ENCODE data around the gene HSPBP1. TPM values are rescaled to one million over a fixed set of nuclear protein-coding genes. Genes with fewer than 3 reads are reported as not detected.

HSPBP1 gene
- total RNA-seq, 1 experiment from 2014 or later = 39.3 TPM

GRCh38 chr19:55272142-55272541 is 7.8 kb downstream of the HSPBP1 start:
- Histone ChIP-seq H3K36me3 (0 out of 2 replicates have a peak, but pooled peaks cover 3% of the 10 kb centered on the region), H3K4me1 (no peaks in the 10 kb centered on the region)
- no peak for DNase-seq

GRCh38 chr19:55270172-55270942 is 9.6 kb downstream of the HSPBP1 start:
- Histone ChIP-seq H3K4me3 (no peak overlapping the region), H3K27ac (no peak overlapping the region), H3K9me3 (replicated peaks) (0 out of 2 replicates have a peak, but pooled peaks cover 2% of the 10 kb centered on the region), H3K36me3 (0 out of 2 replicates have a peak, but pooled peaks cover 3% of the 10 kb centered on the region), H3K27me3 (no peaks in the 10 kb centered on the region), H3K4me1 (no peaks in the 10 kb centered on the region)
- DNase-seq = no peak

More at GRCh38 chr19:55272142-55272541, 7.8 kb downstream of the HSPBP1 start:
- H3K27ac ChIP-seq = no peak overlapping the region
- no peaks in the 10 kb centered on the region for H3K9me3 ChIP-seq (replicated peaks)
- H3K27me3 ChIP-seq = no peaks in the 10 kb centered on the region
- no peak overlapping the region for H3K4me3 ChIP-seq

DNA sequence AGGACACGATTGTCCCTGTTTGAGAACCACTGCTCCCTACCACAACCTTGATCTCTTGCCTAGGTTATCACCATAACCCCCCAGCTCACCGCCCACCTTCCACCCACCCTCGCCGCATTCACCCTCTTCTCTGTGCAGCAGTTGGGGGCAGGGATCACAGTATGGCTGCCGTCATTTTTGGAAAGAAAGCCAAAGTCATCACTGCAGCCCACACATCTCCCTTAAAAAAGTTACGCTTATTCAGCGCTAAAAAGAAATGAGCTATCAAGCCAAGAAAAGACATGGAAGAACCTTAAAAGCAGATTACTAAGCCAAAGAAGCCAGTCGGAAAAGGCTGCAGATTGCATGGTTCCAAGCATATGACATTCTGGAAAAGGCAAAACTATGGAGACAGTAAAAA is 10.6 kb downstream of the HSPBP1 start:
- DNase-seq = no peak
- no peaks in the 10 kb centered on the region for H3K27me3 ChIP-seq
- 0 out of 2 replicates have a peak, but pooled peaks cover 3% of the 10 kb centered on the region for H3K36me3 ChIP-seq
- H3K4me1 ChIP-seq = no peaks in the 10 kb centered on the region
- no peak overlapping the region for H3K27ac ChIP-seq
- H3K9me3 ChIP-seq (replicated peaks) = 0 out of 2 replicates have a peak, but pooled peaks cover 2% of the 10 kb centered on the region
- no peak overlapping the region for H3K4me3 ChIP-seq

- Histone ChIP-seq H3K36me3 (0 out of 2 replicates have a peak, but pooled peaks cover 3% of the 10 kb centered on the region), H3K9me3 (replicated peaks) (0 out of 2 replicates have a peak, but pooled peaks cover 2% of the 10 kb centered on the region), H3K27me3 (no peaks in the 10 kb centered on the region), H3K27ac (no peak overlapping the region), H3K4me1 (no peaks in the 10 kb centered on the region), H3K4me3 (no peak overlapping the region)
- DNase-seq = no peak
These were observed 13.1 kb downstream of the HSPBP1 start for GRCh38 chr19:55266840-55267239.

GRCh38 chr19:55266404-55266803 is 13.5 kb downstream of the HSPBP1 start:
- Histone ChIP-seq H3K4me1 (no peaks in the 10 kb centered on the region), H3K4me3 (no peak overlapping the region), H3K27me3 (no peaks in the 10 kb centered on the region), H3K9me3 (replicated peaks) (0 out of 2 replicates have a peak, but pooled peaks cover 2% of the 10 kb centered on the region), H3K27ac (no peak overlapping the region), H3K36me3 (0 out of 2 replicates have a peak, but pooled peaks cover 3% of the 10 kb centered on the region)
- DNase-seq = no peak

- Histone ChIP-seq H3K36me3 (0 out of 2 replicates have a peak, but pooled peaks cover 3% of the 10 kb centered on the region), H3K4me1 (no peaks in the 10 kb centered on the region), H3K4me3 (no peak overlapping the region), H3K27me3 (no peaks in the 10 kb centered on the region), H3K27ac (no peak overlapping the region), H3K9me3 (replicated peaks) (0 out of 2 replicates have a peak, but pooled peaks cover 2% of the 10 kb centered on the region)
- DNase-seq = no peak
These were observed 14.1 kb downstream of the HSPBP1 start for GRCh38 chr19:55265723-55266386.

- Histone ChIP-seq H3K9me3 (replicated peaks) (0 out of 2 replicates have a peak, but pooled peaks cover 2% of the 10 kb centered on the region), H3K36me3 (0 out of 2 replicates have a peak, but pooled peaks cover 3% of the 10 kb centered on the region), H3K27me3 (no peaks in the 10 kb centered on the region), H3K27ac (no peak overlapping the region), H3K4me3 (no peak overlapping the region), H3K4me1 (no peaks in the 10 kb centered on the region)
- no peak for DNase-seq
These were observed 14.7 kb downstream of the HSPBP1 start for GRCh38 chr19:55265173-55265572.

GRCh38 chr19:55264531-55264930 is 15.4 kb downstream of the HSPBP1 start:
- DNase-seq = no peak
- H3K4me1 ChIP-seq = no peaks in the 10 kb centered on the region
- 0 out of 2 replicates have a peak, but pooled peaks cover 2% of the 10 kb centered on the region for H3K9me3 ChIP-seq (replicated peaks)
- H3K36me3 ChIP-seq = 0 out of 2 replicates have a peak, but pooled peaks cover 3% of the 10 kb centered on the region
- no peak overlapping the region for H3K27ac ChIP-seq
- no peak overlapping the region for H3K4me3 ChIP-seq
- no peaks in the 10 kb centered on the region for H3K27me3 ChIP-seq

DNA sequence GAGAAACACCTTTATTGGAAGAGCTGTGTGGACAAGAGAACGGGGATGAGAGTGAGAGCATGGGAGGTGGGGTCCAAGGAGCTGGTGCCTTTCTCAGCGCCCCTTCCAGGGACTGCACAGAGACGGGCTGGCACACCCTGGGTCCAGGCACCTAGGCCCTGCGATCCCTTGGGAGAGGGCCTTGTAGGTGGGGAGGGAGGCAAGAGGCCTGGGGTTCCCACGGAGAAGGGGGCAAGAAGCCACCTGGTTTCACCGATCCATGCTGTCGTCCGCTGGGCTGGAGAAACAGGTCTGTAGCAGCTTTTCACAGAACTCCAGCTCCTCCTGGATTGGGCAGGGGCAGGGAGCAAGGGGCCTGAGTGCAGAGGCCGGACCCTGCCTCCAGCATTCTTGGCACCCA is 17.6 kb downstream of the HSPBP1 start:
- no peak for DNase-seq

DNA sequence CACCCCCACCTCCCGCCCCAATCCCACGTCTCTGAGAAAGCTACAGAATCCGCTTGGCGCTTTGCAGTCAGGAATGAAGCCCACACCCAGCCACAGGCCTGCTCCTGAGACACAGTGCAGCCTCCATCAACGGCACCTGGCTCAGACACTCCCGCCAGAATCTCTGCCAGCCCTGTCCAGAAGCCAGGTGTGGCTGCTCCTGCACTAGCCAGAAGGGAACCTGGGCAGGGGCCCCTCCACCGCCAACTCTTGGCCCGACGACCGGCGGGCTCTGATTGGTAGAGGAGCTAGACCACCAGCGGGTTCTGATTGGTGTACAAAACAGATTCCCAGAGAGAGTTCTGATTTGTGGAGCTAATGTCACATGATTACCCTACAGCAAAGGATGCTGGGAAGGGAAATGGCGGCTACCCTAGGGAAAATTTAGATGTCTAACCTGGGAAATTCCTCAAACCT is 18.2 kb downstream of the HSPBP1 start:
- H3K9me3 ChIP-seq (replicated peaks) = 0 out of 2 replicates have a peak, but pooled peaks cover 2% of the 10 kb centered on the region
- no peak overlapping the region for H3K4me3 ChIP-seq
- H3K36me3 ChIP-seq = no peaks in the 10 kb centered on the region
- H3K4me1 ChIP-seq = peaks cover 5% of the 10 kb centered on the region; the same call in 1 of the 2 replicates
- no peaks in the 10 kb centered on the region for H3K27me3 ChIP-seq
- no peak for DNase-seq
- no peak overlapping the region for H3K27ac ChIP-seq

More for the DNA sequence above, 17.6 kb downstream of the HSPBP1 start:
- Histone ChIP-seq H3K36me3 (no peaks in the 10 kb centered on the region), H3K4me1 (peaks cover 2% of the 10 kb centered on the region; the same call in 1 of the 2 replicates), H3K27ac (no peak overlapping the region), H3K27me3 (no peaks in the 10 kb centered on the region), H3K9me3 (replicated peaks) (0 out of 2 replicates have a peak, but pooled peaks cover 2% of the 10 kb centered on the region), H3K4me3 (no peak overlapping the region)

- H3K36me3 ChIP-seq = no peaks in the 10 kb centered on the region
- no peaks in the 10 kb centered on the region for H3K9me3 ChIP-seq (replicated peaks)
- peak; percentile 35 to 50 for DNase-seq
- no peaks in the 10 kb centered on the region for H3K27me3 ChIP-seq
- H3K4me3 ChIP-seq = peak overlapping the region; percentile 95
- H3K27ac ChIP-seq = peak overlapping the region; percentile 79
- H3K4me1 ChIP-seq = peaks cover 5% of the 10 kb centered on the region; the same call in 1 of the 2 replicates
These were observed 20.2 kb downstream of the HSPBP1 start for GRCh38 chr19:55259540-55260210.

GRCh38 chr19:55258828-55259539 is 20.9 kb downstream of the HSPBP1 start, which contains the start of gene PPP6R1:
PPP6R1 (minus strand) TSS chr19:55259017; CDS start chr19:55247103, 11,914 bp downstream.
- peak within 1 kb of the TSS; percentile 79 for H3K27ac ChIP-seq
- peaks cover 5% of the 10 kb centered on the region; the same call in 1 of the 2 replicates for H3K4me1 ChIP-seq
- peak; percentile 97 to 99 for DNase-seq
- no peaks in the 10 kb centered on the region for H3K27me3 ChIP-seq
- H3K9me3 ChIP-seq (replicated peaks) = no peaks in the 10 kb centered on the region
- H3K36me3 ChIP-seq = no peaks in the 10 kb centered on the region
- H3K4me3 ChIP-seq = peak within 1 kb of the TSS; percentile 95

GRCh38 chr19:55258476-55258827 is 21.5 kb downstream of the HSPBP1 start:
- H3K4me1 ChIP-seq = peaks cover 5% of the 10 kb centered on the region; the same call in 1 of the 2 replicates
- peak overlapping the region; percentile 95 for H3K4me3 ChIP-seq
- no peaks in the 10 kb centered on the region for H3K9me3 ChIP-seq (replicated peaks)
- no peaks in the 10 kb centered on the region for H3K27me3 ChIP-seq
- no peaks in the 10 kb centered on the region for H3K36me3 ChIP-seq
- H3K27ac ChIP-seq = peak overlapping the region; percentile 63
- DNase-seq = no peak

Measured in SJCRH30 (cell line).